SW480 (cell line): ENCODE data around the gene ZYG11B.
"Not testable (repeated sequence)": the region's sequence is repeated elsewhere in the genome, so short reads cannot be mapped to it uniquely, and the experiment has no call there.

Experiments used
- DNase-seq: peaks from one replicate; pipeline ENCODE4 v3.0.0-alpha.2; 2016; ENCODE audit warnings: low spot score

The ZYG11B gene

DNA sequence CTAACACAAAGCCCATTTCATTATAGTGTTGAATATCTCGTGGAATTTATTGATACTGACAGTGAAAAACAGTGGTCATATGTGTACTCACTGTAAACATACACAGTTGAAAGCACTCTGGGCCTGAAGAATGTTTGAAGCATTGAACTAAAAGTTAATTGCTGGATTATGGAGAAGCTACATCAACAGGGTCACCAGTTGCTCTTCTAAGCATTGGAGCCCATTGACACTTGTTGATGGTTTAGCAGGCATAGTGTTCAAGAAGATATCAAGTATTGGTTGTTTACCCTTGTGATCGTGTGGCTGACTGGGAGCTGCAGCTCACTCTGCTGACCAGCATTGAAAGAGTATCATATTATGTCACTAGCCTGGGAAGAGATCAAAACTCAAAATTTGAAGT is 126.6 kb downstream of the ZYG11B start:
- no peak for DNase-seq

DNA sequence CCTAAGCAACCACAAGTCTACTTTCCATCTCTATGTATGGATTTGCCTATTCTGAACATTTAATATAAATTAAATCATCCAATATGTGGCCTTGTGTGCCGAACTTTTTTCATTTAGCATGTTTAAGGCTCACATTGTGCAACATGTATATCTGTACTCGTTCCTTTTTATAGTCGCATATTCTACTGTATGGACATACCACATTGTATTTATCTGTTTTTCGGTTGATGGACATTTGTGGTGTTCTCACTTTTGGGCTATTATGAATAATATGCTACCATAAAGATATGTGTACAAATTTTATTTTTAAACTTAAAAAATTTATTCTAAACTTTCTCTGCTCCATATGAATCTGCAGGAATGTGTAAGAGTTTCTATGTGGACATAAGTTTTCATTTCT is 129.3 kb downstream of the ZYG11B start:
- no peak for DNase-seq

DNA sequence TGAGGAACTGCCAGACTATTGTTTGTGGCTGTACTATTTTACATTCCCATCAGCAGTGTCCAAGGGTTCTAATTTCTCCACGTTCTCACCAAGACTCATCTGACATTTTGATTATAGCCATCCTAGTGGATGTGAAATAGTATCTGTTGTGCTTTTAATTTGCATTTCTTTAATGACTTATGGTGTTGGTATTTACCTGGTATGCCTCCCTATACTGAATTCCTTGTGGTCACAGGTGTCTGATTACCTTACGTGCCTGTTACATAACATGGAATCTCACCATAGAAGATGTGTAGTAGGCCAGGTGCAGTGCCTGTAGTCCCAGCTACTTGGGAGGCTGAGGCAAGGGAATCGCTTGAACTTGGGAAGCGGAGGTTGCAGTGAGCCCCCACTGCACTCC is 129.8 kb downstream of the ZYG11B start:
- DNase-seq = peak; percentile 75

DNA sequence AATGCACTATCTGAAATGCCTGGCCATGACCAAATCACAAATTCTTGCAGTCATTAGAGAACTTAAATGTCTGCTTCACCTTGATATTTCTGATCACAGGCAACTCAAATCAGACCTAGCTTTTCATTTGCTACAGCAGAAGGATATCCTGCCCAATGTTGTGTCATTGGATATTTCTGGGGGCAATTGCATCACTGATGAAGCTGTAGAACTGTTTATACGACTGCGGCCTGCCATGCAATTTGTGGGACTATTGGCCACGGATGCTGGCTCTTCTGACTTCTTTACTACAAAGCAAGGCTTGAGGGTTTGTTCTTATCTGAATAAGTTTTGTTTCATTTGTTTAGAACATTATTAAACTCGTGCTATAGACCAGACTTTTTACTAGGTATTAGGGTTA is 131.2 kb downstream of the ZYG11B start:
- DNase-seq = no peak

DNA sequence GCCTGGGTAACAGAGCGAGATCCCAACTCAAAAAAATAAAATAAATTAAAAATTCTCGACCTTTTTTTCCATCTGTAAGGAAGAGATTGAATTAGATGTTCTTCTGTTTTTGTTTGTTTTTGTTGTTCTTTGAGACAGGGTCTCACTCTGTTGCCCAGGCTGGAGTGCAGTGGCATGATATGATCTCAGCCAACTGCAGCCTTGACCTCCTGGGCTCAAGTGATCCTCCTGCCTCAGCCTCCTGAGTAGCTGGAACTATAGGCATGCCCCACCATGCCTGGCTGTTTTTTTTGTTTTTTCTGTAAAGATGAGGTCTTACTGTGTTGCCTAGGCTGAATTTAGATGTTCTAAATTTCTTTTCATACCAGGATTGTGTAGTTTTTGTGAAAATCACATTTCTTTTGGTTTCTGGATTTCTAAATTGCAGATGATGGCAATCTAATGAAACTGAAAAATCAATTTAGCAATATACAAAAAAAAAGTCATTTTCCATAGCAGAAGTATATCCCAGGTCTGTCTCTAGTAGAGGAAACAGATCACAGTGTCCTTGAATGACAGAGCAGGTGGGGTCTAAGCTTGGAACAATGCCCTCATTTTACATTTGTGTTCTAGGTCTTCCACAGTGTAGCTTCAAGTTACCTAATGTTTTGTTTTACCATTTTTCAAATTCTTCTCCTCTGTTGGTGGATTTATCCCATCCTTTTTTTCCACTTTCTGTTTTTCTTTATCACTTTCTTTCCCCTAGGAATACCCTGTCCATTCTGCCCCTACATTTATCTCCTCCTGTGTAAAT is 136.6 kb downstream of the ZYG11B start:
- no peak for DNase-seq

DNA sequence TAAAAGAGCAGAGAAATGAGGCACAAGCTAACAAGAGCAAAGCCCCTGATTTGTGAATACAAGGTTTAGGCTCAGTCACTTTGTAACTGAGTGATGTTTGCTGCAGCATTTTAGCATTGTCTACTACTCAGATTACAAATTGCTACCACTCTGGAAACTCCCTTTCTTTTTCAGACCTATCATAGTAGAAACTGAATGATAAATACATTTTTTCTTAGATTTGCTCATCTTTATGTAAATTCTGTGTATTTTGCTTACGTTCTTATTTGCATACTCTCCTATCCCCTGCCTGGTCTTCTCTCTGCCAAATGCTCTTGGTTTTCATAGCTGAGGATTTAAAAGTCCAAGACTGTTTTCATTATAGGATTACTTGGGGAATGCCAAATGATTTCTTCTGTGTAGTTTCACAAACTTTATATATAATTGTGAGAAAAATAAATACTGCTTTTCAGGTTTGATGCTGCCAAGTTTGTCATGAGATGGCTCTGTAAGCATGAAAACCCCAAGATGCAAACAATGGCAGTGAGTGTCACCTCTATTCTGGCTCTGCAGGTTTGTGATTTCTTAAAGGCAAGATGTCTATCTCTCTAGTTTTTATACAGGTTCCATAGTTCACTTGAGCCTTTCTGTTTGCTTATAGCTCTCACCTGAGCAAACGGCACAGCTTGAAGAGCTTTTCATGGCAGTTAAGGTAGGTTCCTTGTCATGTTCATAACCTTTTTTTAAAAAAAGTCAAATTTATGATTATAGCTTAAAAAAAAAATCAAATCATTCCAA is 141.0 kb downstream of the ZYG11B start:
- no peak for DNase-seq

DNA sequence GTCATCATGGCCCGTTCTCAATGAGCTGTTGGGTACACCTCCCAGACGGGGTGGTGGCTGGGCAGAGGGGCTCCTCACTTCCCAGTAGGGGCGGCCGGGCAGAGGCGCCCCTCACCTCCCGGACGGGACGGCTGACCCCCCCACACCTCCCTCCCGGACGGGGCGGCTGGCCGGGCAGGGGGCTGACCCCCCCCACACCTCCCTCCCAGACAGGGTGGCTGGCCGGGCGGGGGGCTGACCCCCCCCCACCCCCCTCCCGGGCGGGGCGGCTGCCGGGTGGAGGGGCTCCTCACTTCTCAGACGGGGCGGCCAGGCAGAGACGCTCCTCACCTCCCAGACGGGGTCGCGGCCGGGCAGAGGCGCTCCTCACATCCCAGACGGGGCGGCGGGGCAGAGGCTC is 143.5 kb downstream of the ZYG11B start:
- DNase-seq = not testable (repeated sequence)

DNA sequence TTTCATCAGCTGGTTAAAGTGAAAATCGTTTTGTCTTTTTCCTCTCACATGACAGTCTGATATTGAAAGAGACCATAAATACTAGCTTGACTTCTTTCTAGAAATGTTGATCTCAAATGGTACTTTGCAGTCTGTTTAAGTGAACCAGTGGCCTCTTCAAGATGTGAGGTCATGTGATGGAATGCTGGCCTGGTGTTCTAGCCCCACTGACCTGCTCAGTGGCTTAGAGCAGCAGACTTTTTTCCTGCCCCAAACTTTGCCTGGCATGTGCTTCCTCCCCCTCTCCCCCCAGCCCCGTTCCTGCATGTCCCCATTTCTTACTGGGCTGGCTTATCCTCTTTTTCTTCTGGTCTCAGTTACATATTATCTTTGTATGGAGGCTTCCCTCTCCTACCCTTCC is 150.6 kb downstream of the ZYG11B start:
- no peak for DNase-seq
